WTC11 (cell line): ENCODE data around the gene RBBP6.

ENCODE experiments used
- ATF1 ChIP-seq: sonication (generic); formaldehyde crosslinking; IDR thresholded peaks from 2 replicates; pipeline ENCODE4 v1.8.1; 2023; ENCODE audit warnings: mild to moderate bottlenecking, moderate library complexity, missing genetic modification reagents
- ELF4 ChIP-seq: sonication (generic); formaldehyde crosslinking; IDR thresholded peaks from 2 replicates; pipeline ENCODE4 v1.8.1; 2022; ENCODE audit warnings: low read depth, mild to moderate bottlenecking, moderate library complexity, missing genetic modification reagents
- NR2C2 ChIP-seq: sonication (generic); formaldehyde crosslinking; IDR thresholded peaks from 2 replicates; pipeline ENCODE4 v1.8.0; 2022; ENCODE audit warnings: mild to moderate bottlenecking, missing genetic modification reagents
- RORB ChIP-seq: fragments of 250-450 bp; sonication (Bioruptor Pico); IDR thresholded peaks from 2 replicates; pipeline ENCODE4 v1.9.0; 2021; ENCODE audit warnings: mild to moderate bottlenecking
- SMAD3 ChIP-seq: sonication (generic); formaldehyde crosslinking; IDR thresholded peaks from 2 replicates; pipeline ENCODE4 v1.8.0; 2022; ENCODE audit warnings: missing genetic modification reagents, mild to moderate bottlenecking, borderline replicate concordance
- ZNF671 ChIP-seq: fragments of 250-450 bp; sonication (Bioruptor Pico); IDR thresholded peaks from 2 replicates; pipeline ENCODE4 v1.8.0; 2021; ENCODE audit warnings: mild to moderate bottlenecking
- TF ChIP-seq, protein P1 (sequence below): fragments of 200-600 bp; IDR thresholded peaks from 2 replicates; pipeline ENCODE4 v1.8.0; 2022; ENCODE audit warnings: antibody characterized with exemption
- TF ChIP-seq, protein P2 (sequence below): sonication (generic); formaldehyde crosslinking; IDR thresholded peaks from 2 replicates; pipeline ENCODE4 v1.8.0; 2022; ENCODE audit warnings: mild to moderate bottlenecking, missing genetic modification reagents
- TF ChIP-seq, protein P3 (sequence below): sonication (generic); formaldehyde crosslinking; IDR thresholded peaks from 2 replicates; pipeline ENCODE4 v1.8.0; 2023; ENCODE audit warnings: missing genetic modification reagents, mild to moderate bottlenecking, borderline replicate concordance
- TF ChIP-seq, protein P4 (sequence below): sonication (generic); formaldehyde crosslinking; IDR thresholded peaks from 2 replicates; pipeline ENCODE4 v1.8.0; 2022; ENCODE audit warnings: mild to moderate bottlenecking, missing genetic modification reagents
- TF ChIP-seq, protein P5 (sequence below): sonication (generic); formaldehyde crosslinking; IDR thresholded peaks from 2 replicates; pipeline ENCODE4 v1.8.1; 2023; ENCODE audit warnings: mild to moderate bottlenecking, moderate library complexity, missing genetic modification reagents

DNA sequence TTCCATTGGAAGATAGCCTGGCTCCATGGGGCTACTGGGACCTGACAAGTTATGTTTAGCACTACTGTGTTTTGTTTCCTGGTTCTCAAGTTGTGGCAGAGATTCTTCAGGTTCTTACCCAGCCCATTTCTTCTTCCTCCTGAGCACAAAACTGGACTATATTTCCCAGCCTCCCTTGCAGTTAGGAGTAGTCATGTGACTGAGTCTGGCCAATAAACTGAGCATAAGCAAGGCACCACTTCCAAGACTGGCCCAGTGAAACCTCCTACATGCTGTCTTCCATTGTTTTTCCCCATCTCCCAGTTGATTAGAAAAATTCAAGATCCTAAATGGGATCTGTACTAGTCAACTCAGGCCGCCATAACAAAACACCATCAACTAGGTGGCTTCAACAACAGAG lies 28.2 kb upstream of the RBBP6 start:
- no peak for TF ChIP-seq ATF1
- TF ChIP-seq, protein P1, sequence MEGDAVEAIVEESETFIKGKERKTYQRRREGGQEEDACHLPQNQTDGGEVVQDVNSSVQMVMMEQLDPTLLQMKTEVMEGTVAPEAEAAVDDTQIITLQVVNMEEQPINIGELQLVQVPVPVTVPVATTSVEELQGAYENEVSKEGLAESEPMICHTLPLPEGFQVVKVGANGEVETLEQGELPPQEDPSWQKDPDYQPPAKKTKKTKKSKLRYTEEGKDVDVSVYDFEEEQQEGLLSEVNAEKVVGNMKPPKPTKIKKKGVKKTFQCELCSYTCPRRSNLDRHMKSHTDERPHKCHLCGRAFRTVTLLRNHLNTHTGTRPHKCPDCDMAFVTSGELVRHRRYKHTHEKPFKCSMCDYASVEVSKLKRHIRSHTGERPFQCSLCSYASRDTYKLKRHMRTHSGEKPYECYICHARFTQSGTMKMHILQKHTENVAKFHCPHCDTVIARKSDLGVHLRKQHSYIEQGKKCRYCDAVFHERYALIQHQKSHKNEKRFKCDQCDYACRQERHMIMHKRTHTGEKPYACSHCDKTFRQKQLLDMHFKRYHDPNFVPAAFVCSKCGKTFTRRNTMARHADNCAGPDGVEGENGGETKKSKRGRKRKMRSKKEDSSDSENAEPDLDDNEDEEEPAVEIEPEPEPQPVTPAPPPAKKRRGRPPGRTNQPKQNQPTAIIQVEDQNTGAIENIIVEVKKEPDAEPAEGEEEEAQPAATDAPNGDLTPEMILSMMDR: no peak
- TF ChIP-seq, protein P2, sequence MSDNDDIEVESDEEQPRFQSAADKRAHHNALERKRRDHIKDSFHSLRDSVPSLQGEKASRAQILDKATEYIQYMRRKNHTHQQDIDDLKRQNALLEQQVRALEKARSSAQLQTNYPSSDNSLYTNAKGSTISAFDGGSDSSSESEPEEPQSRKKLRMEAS (CRISPR knock-in tag): no peak
- TF ChIP-seq RORB (CRISPR knock-in tag): no peak
- no peak for TF ChIP-seq ZNF671
- no peak for TF ChIP-seq ELF4 (CRISPR knock-in tag)
- TF ChIP-seq, protein P3, sequence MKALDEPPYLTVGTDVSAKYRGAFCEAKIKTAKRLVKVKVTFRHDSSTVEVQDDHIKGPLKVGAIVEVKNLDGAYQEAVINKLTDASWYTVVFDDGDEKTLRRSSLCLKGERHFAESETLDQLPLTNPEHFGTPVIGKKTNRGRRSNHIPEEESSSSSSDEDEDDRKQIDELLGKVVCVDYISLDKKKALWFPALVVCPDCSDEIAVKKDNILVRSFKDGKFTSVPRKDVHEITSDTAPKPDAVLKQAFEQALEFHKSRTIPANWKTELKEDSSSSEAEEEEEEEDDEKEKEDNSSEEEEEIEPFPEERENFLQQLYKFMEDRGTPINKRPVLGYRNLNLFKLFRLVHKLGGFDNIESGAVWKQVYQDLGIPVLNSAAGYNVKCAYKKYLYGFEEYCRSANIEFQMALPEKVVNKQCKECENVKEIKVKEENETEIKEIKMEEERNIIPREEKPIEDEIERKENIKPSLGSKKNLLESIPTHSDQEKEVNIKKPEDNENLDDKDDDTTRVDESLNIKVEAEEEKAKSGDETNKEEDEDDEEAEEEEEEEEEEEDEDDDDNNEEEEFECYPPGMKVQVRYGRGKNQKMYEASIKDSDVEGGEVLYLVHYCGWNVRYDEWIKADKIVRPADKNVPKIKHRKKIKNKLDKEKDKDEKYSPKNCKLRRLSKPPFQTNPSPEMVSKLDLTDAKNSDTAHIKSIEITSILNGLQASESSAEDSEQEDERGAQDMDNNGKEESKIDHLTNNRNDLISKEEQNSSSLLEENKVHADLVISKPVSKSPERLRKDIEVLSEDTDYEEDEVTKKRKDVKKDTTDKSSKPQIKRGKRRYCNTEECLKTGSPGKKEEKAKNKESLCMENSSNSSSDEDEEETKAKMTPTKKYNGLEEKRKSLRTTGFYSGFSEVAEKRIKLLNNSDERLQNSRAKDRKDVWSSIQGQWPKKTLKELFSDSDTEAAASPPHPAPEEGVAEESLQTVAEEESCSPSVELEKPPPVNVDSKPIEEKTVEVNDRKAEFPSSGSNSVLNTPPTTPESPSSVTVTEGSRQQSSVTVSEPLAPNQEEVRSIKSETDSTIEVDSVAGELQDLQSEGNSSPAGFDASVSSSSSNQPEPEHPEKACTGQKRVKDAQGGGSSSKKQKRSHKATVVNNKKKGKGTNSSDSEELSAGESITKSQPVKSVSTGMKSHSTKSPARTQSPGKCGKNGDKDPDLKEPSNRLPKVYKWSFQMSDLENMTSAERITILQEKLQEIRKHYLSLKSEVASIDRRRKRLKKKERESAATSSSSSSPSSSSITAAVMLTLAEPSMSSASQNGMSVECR (CRISPR knock-in tag): no peak
- TF ChIP-seq NR2C2 (CRISPR knock-in tag): no peak
- TF ChIP-seq SMAD3 (CRISPR knock-in tag): no peak
- TF ChIP-seq, protein P4, sequence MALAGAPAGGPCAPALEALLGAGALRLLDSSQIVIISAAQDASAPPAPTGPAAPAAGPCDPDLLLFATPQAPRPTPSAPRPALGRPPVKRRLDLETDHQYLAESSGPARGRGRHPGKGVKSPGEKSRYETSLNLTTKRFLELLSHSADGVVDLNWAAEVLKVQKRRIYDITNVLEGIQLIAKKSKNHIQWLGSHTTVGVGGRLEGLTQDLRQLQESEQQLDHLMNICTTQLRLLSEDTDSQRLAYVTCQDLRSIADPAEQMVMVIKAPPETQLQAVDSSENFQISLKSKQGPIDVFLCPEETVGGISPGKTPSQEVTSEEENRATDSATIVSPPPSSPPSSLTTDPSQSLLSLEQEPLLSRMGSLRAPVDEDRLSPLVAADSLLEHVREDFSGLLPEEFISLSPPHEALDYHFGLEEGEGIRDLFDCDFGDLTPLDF: no peak
- TF ChIP-seq, protein P5, sequence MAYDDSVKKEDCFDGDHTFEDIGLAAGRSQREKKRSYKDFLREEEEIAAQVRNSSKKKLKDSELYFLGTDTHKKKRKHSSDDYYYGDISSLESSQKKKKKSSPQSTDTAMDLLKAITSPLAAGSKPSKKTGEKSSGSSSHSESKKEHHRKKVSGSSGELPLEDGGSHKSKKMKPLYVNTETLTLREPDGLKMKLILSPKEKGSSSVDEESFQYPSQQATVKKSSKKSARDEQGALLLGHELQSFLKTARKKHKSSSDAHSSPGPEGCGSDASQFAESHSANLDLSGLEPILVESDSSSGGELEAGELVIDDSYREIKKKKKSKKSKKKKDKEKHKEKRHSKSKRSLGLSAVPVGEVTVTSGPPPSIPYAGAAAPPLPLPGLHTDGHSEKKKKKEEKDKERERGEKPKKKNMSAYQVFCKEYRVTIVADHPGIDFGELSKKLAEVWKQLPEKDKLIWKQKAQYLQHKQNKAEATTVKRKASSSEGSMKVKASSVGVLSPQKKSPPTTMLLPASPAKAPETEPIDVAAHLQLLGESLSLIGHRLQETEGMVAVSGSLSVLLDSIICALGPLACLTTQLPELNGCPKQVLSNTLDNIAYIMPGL (CRISPR knock-in tag): no peak
